HG02970 (cell line): Measurements from ENCODE around the gene CHD9.

Experiments
- ATAC-seq: cut with Tn5 transposase; IDR thresholded peaks from one replicate; pipeline ENCODE4 v1.9.1; 2021; ENCODE audit warnings: mild to moderate bottlenecking, moderate library complexity, moderate number of reproducible peaks; ENCODE audit not compliant: unreplicated experiment, low FRiP score

CHD9 gene

GRCh38 chr16:53093162-53093744 is 38.5 kb downstream of the CHD9 start:
- no peak for ATAC-seq

GRCh38 chr16:53094013-53094630 is 39.3 kb downstream of the CHD9 start:
- ATAC-seq, result no peak

GRCh38 chr16:53097190-53097589 is 42.4 kb downstream of the CHD9 start:
- no peak for ATAC-seq

- peak; percentile 55 for ATAC-seq
Measured at GRCh38 chr16:53098526-53099317, 43.9 kb downstream of the CHD9 start.

GRCh38 chr16:53099318-53100130 is 44.7 kb downstream of the CHD9 start:
- peak; percentile 55 for ATAC-seq

GRCh38 chr16:53100131-53100748 is 45.4 kb downstream of the CHD9 start:
- ATAC-seq, result no peak

GRCh38 chr16:53100889-53101288 is 46.1 kb downstream of the CHD9 start:
- ATAC-seq, result no peak

GRCh38 chr16:53103811-53104210 is 49.0 kb downstream of the CHD9 start:
- no peak for ATAC-seq

- ATAC-seq, result no peak
Measured at GRCh38 chr16:53105565-53105964, 50.8 kb downstream of the CHD9 start.

- ATAC-seq, result no peak
Measured at GRCh38 chr16:53111078-53111791, 56.4 kb downstream of the CHD9 start.

GRCh38 chr16:53112015-53112414 is 57.2 kb downstream of the CHD9 start:
- ATAC-seq, result no peak

GRCh38 chr16:53115047-53115446 is 60.3 kb downstream of the CHD9 start:
- ATAC-seq, result no peak

- ATAC-seq, result no peak
Measured at GRCh38 chr16:53115773-53116172, 61.0 kb downstream of the CHD9 start.

- no peak for ATAC-seq
Measured at GRCh38 chr16:53121043-53121620, 66.3 kb downstream of the CHD9 start.

GRCh38 chr16:53121661-53122060 is 66.9 kb downstream of the CHD9 start:
- ATAC-seq, result no peak

GRCh38 chr16:53123747-53124146 is 69.0 kb downstream of the CHD9 start:
- no peak for ATAC-seq

GRCh38 chr16:53126390-53126789 is 71.6 kb downstream of the CHD9 start:
- no peak for ATAC-seq

GRCh38 chr16:53129281-53130158 is 74.7 kb downstream of the CHD9 start:
- ATAC-seq, result no peak
